Measurements from ENCODE around the gene EYS.

DNA sequence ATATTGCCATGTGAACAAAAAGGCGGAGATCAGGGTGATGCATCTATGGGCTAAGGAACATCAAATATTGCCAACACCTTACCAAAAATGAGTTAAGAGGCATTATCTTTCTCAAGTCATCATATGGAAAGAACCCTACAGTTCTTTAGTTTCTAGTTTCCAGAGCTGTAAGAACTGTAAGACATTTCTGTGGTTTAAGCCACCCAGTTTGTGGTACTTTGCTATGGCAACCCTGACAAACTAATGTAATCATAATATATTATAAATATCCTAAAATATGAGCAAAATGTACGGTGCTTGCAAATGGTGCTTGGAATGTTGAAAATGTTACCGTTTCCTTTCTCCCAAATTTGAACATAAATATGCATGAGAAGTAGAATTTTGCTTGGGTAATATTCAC lies 1721.8 kb downstream of the EYS start:
- TF ChIP-seq POLR2A (IDR thresholded peaks at IDR 0.05; ENCODE audit: low read depth) (no peak), POLR2AphosphoS5 (IDR thresholded peaks at IDR 0.05) (no peak), EP300 (IDR thresholded peaks at IDR 0.05) (no peak)
- TF ChIP-seq, protein P1, sequence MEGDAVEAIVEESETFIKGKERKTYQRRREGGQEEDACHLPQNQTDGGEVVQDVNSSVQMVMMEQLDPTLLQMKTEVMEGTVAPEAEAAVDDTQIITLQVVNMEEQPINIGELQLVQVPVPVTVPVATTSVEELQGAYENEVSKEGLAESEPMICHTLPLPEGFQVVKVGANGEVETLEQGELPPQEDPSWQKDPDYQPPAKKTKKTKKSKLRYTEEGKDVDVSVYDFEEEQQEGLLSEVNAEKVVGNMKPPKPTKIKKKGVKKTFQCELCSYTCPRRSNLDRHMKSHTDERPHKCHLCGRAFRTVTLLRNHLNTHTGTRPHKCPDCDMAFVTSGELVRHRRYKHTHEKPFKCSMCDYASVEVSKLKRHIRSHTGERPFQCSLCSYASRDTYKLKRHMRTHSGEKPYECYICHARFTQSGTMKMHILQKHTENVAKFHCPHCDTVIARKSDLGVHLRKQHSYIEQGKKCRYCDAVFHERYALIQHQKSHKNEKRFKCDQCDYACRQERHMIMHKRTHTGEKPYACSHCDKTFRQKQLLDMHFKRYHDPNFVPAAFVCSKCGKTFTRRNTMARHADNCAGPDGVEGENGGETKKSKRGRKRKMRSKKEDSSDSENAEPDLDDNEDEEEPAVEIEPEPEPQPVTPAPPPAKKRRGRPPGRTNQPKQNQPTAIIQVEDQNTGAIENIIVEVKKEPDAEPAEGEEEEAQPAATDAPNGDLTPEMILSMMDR (IDR thresholded peaks at IDR 0.05), result no peak
